GM23338 (cell line): ENCODE results near the gene ERCC6L. TPM values are rescaled to one million over a fixed set of nuclear protein-coding genes. Genes with fewer than 3 reads are reported as not detected.
A peak's percentile ranks its signal among the peaks of the same experiment; 100 is the strongest.

Source experiments
- ATAC-seq: fragments of 200-7000 bp; cut with Tn5 transposase; 3 replicates; pipeline ENCODE4 v1.9.1; 2020
- DNase-seq: peaks from one replicate; pipeline ENCODE4 v3.0.0-alpha.2; 2015; ENCODE audit warnings: low spot score
- H2AFZ ChIP-seq: fragments of 200-600 bp; sonication (generic); 2 replicates; pipeline ENCODE4 v1.8.0; 2016; ENCODE audit warnings: antibody characterized with exemption, mild to moderate bottlenecking, moderate library complexity
- H3F3A ChIP-seq: fragments of 200-600 bp; sonication (generic); replicated peaks from 2 replicates; pipeline ENCODE4 v1.8.0; 2017; ENCODE audit warnings: antibody characterized with exemption, mixed run types, low read depth
- H3K27ac ChIP-seq: fragments of 200-600 bp; sonication (generic); 2 replicates; pipeline ENCODE4 v1.6.1; 2016; ENCODE audit warnings: low read depth
- H3K27me3 ChIP-seq: fragments of 200-600 bp; sonication (generic); 2 replicates; pipeline ENCODE4 v1.8.0; 2016; ENCODE audit warnings: mild to moderate bottlenecking, mixed run types, moderate library complexity; ENCODE audit not compliant: insufficient read depth
- H3K36me3 ChIP-seq: fragments of 200-600 bp; sonication (generic); 2 replicates; pipeline ENCODE4 v1.8.0; 2016; ENCODE audit warnings: mild to moderate bottlenecking; ENCODE audit not compliant: insufficient read depth
- H3K4me1 ChIP-seq: fragments of 200-600 bp; sonication (generic); 2 replicates; pipeline ENCODE4 v1.8.0; 2016; ENCODE audit warnings: mild to moderate bottlenecking, moderate library complexity; ENCODE audit not compliant: insufficient read depth
- H3K4me2 ChIP-seq: fragments of 200-600 bp; sonication (generic); 2 replicates; pipeline ENCODE4 v1.7.1; 2017; ENCODE audit warnings: mixed run types
- H3K4me3 ChIP-seq: fragments of 200-600 bp; sonication (generic); 2 replicates; pipeline ENCODE4 v1.6.1; 2016; ENCODE audit warnings: mixed run types
- H3K79me2 ChIP-seq: fragments of 200-600 bp; sonication (generic); replicated peaks from 2 replicates; pipeline ENCODE4 v1.8.0; 2017; ENCODE audit warnings: mild to moderate bottlenecking; ENCODE audit not compliant: insufficient read depth
- H3K9me2 ChIP-seq: fragments of 200-600 bp; sonication (generic); 2 replicates; pipeline ENCODE4 v1.8.0; 2017; ENCODE audit not compliant: insufficient read depth
- H4K20me1 ChIP-seq: fragments of 200-600 bp; sonication (generic); replicated peaks from 2 replicates; pipeline ENCODE4 v1.8.0; 2017; ENCODE audit warnings: mild to moderate bottlenecking; ENCODE audit not compliant: insufficient read depth
- H3K27ac Mint-ChIP-seq: 2 replicates; pipeline ENCODE4 v1.8.0; 2020; ENCODE audit warnings: inconsistent platforms, mild to moderate bottlenecking, moderate library complexity, mixed read lengths
- H3K27me3 Mint-ChIP-seq: 3 replicates; pipeline ENCODE4 v1.8.0; 2022; ENCODE audit warnings: low read depth, mild to moderate bottlenecking, moderate library complexity, mixed read lengths, inconsistent platforms; ENCODE audit not compliant: insufficient read depth, poor library complexity
- H3K36me3 Mint-ChIP-seq: 3 replicates; pipeline ENCODE4 v1.8.0; 2021; ENCODE audit warnings: low read depth, mild to moderate bottlenecking, inconsistent platforms, moderate library complexity, mixed read lengths
- H3K4me1 Mint-ChIP-seq: 3 replicates; pipeline ENCODE4 v1.8.0; 2020; ENCODE audit warnings: mild to moderate bottlenecking, inconsistent platforms, mixed read lengths
- H3K4me3 Mint-ChIP-seq: 3 replicates; pipeline ENCODE4 v1.8.0; 2021; ENCODE audit warnings: moderate library complexity, mild to moderate bottlenecking, inconsistent platforms, mixed read lengths
- H3K9me3 Mint-ChIP-seq: 3 replicates; pipeline ENCODE4 v1.8.0; 2020; ENCODE audit warnings: moderate library complexity, mild to moderate bottlenecking, inconsistent platforms, mixed read lengths
- CREB1 ChIP-seq: fragments of 250-450 bp; sonication (Bioruptor Pico); IDR thresholded peaks from 2 replicates; pipeline ENCODE4 v1.5.0; 2020; ENCODE audit warnings: low read depth, mild to moderate bottlenecking, moderate library complexity
- EZH2phosphoT487 ChIP-seq: fragments of 200-600 bp; sonication (generic); IDR thresholded peaks from one replicate; pipeline ENCODE4 v1.8.1; 2018; ENCODE audit warnings: antibody characterized with exemption; ENCODE audit not compliant: unreplicated experiment
- JUNB ChIP-seq: IDR thresholded peaks from one replicate; pipeline ENCODE4 v1.6.1; 2016; ENCODE audit warnings: antibody characterized with exemption; ENCODE audit not compliant: unreplicated experiment
- POLR2AphosphoS5 ChIP-seq: IDR thresholded peaks from 2 replicates; pipeline ENCODE4 v1.6.1; 2016; ENCODE audit warnings: antibody characterized with exemption, low read depth
- STAT1 ChIP-seq: IDR thresholded peaks from one replicate; pipeline ENCODE4 v1.6.1; 2016; ENCODE audit warnings: antibody characterized with exemption; ENCODE audit not compliant: unreplicated experiment
- ZNF331 ChIP-seq: fragments of 250-450 bp; sonication (Bioruptor Pico); IDR thresholded peaks from 2 replicates; pipeline ENCODE4 v1.5.0; 2020; ENCODE audit warnings: low read depth, mild to moderate bottlenecking, moderate library complexity
- polyA plus RNA-seq: library from polyadenylated mRNA; unstranded; fragments of >200 nt; fragmentation: Nextera tagmentation; extraction: Ambion mirVana; gene quantifications from 2 replicates; pipeline ENCODE4 v1.2.1, GENCODE V29; 2016
- total RNA-seq: library from RNA; depleted of rRNA; stranded (reverse); fragments of >200 nt; shearing (Covaris generic); gene quantifications from 2 replicates; pipeline ENCODE4 v1.2.3, GENCODE V29; 2014
- TF ChIP-seq, protein P1 (sequence below), 2 experiments: fragments of 200-600 bp in 1 of 2; sonication (generic) in 1 of 2; conservative IDR thresholded peaks; 2 replicates each; pipeline versions ENCODE4 v1.5.1 to v1.6.1; 2016 to 2017; ENCODE audit warnings: antibody characterized with exemption in 2 of 2, low read depth in 2 of 2, mild to moderate bottlenecking in 2 of 2, moderate library complexity in 1 of 2
- TF ChIP-seq, protein P2 (sequence below): fragments of 250-450 bp; sonication (Bioruptor Pico); IDR thresholded peaks from 2 replicates; pipeline ENCODE4 v1.5.0; 2020; ENCODE audit warnings: mild to moderate bottlenecking, moderate library complexity

The ERCC6L gene
- total and polyA plus RNA-seq, 2 experiments from 2014 or later, result 11.3 to 23.1 TPM

DNA sequence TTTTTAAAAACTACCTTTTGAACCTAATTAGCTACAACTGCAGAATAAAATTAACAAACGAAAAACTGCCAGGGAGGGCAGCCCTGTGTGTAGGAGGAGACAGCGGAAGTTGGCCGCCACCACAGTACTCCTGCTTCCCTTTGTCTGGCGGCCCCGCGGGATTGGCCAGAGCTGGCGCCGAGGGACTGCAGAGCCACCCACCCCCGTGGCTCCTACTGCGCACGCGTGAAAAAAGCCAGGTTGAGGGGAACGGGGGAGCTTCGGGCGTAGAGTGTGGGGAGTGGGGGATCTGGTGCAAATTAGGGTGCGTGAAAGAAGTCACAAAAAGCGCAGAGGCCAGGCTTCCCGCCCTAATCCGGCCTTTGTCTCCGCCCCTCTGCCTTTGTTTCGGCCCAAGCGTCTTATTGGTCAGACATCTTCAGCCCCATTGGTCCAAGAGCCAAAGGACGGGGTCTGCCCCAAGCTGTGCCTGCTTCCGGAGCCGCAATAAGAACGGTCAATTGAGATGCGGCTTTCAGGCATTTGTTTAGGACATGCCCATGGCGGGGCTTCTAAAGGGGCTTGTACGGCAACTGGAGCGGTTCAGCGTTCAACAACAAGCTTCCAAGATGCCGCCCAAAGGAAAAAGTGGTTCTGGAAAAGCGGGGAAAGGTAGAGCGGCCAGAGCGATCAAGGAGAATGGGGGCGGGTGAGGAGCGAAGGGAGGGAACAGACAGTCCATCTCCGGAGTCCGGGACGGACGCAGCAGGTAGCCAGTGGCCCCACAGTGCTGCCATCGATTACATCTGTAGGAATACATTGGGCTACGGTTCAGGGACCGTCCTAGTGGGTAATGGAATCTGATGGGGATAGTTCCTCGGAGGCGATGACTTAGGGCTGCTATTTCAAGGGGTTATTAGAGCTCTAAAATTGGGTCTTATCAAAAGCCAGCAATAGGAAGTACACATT lies 57.4 kb downstream of the ERCC6L start, which contains the start of gene PIN4:
Gene PIN4 (plus strand): TSS at position 580 of the 948 bp plus-strand sequence. CDS start 29 bp downstream, at position 609.
- H3K4me1 ChIP-seq, result no peaks in the 10 kb centered on the region
- H3K36me3 ChIP-seq, result no peaks in the 10 kb centered on the region
- H3F3A ChIP-seq, result no peaks in the 10 kb centered on the region
- Mint-ChIP-seq H3K27me3 (no peaks in the 10 kb centered on the region), H3K9me3 (peaks cover 13% of the 10 kb centered on the region; the same call in 2 of the 3 replicates), H3K27ac (no peak within 1 kb of the TSS), H3K4me3 (no peak within 1 kb of the TSS), H3K36me3 (no peaks in the 10 kb centered on the region), H3K4me1 (no peaks in the 10 kb centered on the region; the same call in 2 of the 3 replicates)
- DNase-seq (peak; percentile 95), ATAC-seq (peak; percentile 98)
- no peaks in the 10 kb centered on the region for H3K27me3 ChIP-seq
- no peaks in the 10 kb centered on the region for H4K20me1 ChIP-seq
- H3K79me2 ChIP-seq, result peaks cover 15% of the 10 kb centered on the region
- H3K27ac ChIP-seq, result peak within 1 kb of the TSS; percentile 87
- no peaks in the 10 kb centered on the region for H3K9me2 ChIP-seq
- peak within 1 kb of the TSS; percentile 77 for H3K4me2 ChIP-seq
- no peak for TF ChIP-seq JUNB
- TF ChIP-seq CREB1 (CRISPR knock-in tag), result no peak
- no peak for TF ChIP-seq ZNF331 (CRISPR knock-in tag)
- TF ChIP-seq, protein P1, sequence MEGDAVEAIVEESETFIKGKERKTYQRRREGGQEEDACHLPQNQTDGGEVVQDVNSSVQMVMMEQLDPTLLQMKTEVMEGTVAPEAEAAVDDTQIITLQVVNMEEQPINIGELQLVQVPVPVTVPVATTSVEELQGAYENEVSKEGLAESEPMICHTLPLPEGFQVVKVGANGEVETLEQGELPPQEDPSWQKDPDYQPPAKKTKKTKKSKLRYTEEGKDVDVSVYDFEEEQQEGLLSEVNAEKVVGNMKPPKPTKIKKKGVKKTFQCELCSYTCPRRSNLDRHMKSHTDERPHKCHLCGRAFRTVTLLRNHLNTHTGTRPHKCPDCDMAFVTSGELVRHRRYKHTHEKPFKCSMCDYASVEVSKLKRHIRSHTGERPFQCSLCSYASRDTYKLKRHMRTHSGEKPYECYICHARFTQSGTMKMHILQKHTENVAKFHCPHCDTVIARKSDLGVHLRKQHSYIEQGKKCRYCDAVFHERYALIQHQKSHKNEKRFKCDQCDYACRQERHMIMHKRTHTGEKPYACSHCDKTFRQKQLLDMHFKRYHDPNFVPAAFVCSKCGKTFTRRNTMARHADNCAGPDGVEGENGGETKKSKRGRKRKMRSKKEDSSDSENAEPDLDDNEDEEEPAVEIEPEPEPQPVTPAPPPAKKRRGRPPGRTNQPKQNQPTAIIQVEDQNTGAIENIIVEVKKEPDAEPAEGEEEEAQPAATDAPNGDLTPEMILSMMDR (conservative IDR thresholded peaks at IDR 0.05; ENCODE audit: low read depth in 2 of 2), result no peak
- peak; percentile 72 for TF ChIP-seq POLR2AphosphoS5
- TF ChIP-seq, protein P2, sequence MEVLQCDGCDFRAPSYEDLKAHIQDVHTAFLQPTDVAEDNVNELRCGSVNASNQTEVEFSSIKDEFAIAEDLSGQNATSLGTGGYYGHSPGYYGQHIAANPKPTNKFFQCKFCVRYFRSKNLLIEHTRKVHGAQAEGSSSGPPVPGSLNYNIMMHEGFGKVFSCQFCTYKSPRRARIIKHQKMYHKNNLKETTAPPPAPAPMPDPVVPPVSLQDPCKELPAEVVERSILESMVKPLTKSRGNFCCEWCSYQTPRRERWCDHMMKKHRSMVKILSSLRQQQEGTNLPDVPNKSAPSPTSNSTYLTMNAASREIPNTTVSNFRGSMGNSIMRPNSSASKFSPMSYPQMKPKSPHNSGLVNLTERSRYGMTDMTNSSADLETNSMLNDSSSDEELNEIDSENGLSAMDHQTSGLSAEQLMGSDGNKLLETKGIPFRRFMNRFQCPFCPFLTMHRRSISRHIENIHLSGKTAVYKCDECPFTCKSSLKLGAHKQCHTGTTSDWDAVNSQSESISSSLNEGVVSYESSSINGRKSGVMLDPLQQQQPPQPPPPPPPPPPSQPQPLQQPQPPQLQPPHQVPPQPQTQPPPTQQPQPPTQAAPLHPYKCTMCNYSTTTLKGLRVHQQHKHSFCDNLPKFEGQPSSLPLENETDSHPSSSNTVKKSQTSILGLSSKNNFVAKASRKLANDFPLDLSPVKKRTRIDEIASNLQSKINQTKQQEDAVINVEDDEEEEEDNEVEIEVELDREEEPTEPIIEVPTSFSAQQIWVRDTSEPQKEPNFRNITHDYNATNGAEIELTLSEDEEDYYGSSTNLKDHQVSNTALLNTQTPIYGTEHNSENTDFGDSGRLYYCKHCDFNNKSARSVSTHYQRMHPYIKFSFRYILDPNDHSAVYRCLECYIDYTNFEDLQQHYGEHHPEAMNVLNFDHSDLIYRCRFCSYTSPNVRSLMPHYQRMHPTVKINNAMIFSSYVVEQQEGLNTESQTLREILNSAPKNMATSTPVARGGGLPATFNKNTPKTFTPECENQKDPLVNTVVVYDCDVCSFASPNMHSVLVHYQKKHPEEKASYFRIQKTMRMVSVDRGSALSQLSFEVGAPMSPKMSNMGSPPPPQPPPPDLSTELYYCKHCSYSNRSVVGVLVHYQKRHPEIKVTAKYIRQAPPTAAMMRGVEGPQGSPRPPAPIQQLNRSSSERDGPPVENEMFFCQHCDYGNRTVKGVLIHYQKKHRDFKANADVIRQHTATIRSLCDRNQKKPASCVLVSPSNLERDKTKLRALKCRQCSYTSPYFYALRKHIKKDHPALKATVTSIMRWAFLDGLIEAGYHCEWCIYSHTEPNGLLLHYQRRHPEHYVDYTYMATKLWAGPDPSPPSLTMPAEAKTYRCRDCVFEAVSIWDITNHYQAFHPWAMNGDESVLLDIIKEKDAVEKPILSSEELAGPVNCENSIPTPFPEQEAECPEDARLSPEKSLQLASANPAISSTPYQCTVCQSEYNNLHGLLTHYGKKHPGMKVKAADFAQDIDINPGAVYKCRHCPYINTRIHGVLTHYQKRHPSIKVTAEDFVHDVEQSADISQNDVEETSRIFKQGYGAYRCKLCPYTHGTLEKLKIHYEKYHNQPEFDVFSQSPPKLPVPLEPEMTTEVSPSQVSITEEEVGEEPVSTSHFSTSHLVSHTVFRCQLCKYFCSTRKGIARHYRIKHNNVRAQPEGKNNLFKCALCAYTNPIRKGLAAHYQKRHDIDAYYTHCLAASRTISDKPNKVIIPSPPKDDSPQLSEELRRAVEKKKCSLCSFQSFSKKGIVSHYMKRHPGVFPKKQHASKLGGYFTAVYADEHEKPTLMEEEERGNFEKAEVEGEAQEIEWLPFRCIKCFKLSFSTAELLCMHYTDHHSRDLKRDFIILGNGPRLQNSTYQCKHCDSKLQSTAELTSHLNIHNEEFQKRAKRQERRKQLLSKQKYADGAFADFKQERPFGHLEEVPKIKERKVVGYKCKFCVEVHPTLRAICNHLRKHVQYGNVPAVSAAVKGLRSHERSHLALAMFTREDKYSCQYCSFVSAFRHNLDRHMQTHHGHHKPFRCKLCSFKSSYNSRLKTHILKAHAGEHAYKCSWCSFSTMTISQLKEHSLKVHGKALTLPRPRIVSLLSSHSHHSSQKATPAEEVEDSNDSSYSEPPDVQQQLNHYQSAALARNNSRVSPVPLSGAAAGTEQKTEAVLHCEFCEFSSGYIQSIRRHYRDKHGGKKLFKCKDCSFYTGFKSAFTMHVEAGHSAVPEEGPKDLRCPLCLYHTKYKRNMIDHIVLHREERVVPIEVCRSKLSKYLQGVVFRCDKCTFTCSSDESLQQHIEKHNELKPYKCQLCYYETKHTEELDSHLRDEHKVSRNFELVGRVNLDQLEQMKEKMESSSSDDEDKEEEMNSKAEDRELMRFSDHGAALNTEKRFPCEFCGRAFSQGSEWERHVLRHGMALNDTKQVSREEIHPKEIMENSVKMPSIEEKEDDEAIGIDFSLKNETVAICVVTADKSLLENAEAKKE (CRISPR knock-in tag), result no peak
- TF ChIP-seq EZH2phosphoT487, result no peak
- TF ChIP-seq STAT1, result no peak
- no peak within 1 kb of the TSS for H2AFZ ChIP-seq
- peak within 1 kb of the TSS; percentile 76 for H3K4me3 ChIP-seq
